COLO668 (cell line): Measurements from ENCODE around the gene EPC2.
"Not testable (repeated sequence)": the region's sequence is repeated elsewhere in the genome, so short reads cannot be mapped to it uniquely, and the experiment has no call there.

Experiments used
- DNase-seq: peaks from one replicate; lab custom pipeline; 2025; ENCODE audit not compliant: unreplicated experiment; lab: John Stamatoyannopoulos, UW

The EPC2 gene

DNA sequence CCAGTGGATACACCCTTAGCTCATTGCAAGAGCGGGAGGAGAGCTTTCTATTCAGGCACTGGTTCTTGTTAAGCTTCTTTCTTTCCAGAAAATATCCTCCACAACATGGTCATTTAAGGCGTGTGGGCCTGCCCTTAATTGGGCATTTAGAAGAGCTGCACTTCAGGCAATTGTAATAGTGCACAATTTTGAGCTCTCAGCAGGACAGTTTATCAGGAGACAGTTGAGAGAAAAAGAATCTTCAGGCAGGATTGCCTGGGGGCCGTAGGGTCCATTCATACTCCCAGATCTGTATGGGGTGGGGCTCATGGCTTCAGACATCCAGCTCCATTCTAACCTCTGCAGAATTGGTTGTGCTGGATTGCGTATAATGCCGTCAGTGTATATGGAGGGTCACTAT lies 6.0 kb upstream of the EPC2 start:
- no peak for DNase-seq

DNA sequence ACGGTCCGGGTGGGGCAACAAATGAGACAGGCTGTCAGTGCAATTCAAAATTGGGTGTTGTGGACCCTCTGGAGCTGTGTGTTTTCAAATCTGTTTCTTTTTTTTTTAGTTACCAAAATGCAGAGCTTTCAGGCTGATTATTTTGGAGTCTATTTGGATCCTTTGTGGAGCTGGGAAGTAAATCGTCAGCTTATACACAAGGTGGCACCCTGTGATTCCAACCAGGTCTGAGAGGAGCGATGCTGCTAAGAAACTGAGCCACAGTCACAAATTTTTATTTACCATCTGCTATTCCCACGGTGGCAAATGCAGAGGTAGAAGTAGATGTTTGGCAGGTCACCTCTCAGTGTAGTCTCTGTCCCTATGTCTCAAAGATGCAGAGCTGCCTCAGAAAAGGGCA lies 3.8 kb upstream of the EPC2 start:
- DNase-seq = no peak

DNA sequence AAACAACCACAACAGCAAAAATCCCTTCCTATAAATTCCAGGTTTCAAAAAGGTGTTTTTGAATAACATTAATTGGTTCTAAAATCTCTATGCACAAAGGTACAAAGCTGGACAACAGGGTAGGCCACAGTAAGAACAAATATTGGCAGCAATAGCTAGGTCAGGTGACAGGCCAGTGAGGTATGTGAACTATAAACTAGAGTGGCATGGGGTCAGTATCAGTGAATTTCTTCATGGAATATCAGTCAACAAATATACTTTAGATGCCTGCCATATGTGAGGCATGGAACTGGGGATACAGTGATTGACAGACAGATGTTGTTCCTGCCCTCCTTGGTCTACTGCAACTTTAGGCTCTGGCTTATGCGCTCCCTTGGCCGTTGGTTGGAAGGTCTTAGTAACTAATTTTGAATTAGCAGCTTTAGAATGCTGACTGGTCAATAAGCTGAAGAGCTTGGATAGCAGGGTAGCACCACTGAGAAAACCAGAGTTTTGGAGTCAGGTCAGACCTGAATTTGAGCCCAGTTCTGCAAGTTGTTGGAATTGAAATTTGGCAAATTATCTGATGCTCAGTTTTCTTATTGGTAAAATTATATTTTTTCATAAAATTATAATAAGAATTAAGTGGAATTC lies 2.3 kb upstream of the EPC2 start:
- DNase-seq = no peak

DNA sequence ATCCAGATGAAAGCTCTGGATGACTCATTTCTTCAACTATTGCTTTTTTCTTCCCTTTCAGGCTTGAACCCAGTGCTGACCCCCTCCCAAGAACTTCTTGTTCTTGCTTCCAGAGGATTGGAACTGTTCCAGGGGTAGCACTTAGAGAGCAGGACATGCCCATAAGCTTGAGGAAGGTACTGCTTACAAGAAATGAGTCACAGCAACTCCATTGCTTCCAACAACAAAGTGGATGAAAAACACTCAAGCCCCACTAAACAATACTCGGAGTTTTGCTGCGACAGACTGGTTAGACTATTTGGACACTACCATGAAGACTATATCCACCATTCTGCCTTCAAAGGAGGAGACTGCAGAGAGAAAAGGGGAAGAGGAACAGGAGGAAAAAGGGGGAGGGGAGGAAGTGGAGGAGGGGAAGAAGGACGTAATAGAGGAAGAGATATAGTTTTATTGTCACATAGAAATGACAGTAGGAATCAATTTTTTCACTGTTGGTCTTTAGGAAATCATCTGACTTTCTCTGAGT lies 1.6 kb upstream of the EPC2 start:
- no peak for DNase-seq

DNA sequence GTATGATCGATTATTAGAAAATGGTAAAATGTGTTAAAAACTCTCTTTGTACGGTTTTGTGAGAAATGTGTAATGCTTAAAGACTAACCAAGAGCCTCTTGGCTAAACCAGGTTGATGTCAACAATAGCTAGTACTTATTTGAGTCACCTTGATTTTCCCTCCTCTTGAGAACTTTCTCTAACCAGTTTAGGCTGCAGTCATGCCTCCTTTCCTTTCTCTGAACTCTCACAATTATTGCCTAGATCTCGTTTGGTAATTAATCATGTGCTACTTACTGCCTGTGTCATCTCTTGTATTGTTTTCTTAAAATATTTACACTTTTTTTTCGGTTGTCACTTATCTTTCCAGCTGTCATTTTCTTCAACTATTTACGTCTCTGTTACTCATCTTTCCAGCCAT lies 1.1 kb upstream of the EPC2 start:
- no peak for DNase-seq

DNA sequence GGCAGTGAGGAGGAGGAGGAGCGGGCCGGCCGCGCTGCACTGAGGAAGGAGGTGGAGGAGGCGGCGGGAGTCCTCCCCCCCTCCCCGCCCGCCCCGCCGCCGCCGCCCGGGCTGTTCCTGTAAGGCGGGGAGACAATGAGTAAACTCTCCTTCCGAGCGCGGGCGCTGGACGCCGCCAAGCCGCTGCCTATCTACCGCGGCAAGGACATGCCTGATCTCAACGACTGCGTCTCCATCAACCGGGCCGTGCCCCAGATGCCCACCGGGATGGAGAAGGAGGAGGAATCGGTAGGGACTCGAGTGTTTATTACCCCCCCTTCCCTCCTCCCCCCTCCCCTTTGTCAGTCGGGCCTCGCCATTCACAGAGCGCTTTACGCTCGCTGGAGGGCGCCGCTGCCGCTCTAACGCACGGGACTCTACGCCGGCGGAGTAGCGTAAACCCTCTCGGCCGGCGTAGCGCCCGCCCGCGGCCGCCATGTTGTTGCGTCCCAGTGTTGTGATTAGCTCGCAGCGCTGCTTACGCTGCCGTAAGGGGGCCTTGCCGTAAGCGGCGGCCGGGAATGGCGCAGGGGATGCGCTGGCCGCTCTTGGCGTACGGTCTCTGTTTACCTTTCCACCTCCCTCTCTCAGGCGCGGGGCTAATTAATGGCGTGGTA lies 460 bp downstream of the EPC2 start:
- peak; percentile 95 for DNase-seq

DNA sequence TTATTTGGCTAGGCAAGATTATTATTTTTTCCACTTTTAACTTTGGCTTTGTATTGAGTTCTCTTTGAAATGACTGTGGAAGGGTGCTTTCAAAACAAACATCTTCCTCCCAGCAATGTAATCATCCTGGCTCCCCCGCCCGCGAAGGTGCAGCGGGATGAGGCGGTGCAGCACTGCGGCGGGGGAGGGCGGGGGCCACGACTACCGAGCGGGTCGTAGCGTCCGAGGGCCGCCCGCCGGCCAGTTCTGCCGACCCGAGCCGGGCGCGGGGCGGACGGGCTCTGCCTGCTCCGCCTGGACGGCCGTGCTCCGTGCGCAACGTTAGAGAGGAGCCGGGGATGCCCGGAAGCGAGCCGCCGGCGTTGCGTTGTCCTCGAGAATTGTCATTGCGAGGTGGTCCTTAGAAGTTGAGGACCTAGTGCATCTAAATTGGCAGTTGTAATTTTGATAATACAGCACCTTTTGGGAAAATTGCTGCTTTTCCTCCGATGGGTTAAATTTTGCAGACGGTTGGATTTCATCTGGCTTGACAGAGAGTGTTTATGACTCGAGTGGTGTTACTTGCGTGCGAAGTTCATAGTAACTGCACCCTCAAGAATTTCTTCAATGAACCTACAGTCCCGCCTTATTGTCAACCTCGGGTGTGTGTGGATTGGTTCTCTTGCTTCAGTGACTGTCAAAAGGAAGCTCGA lies 1.1 kb downstream of the EPC2 start:
- DNase-seq = peak; percentile 59

DNA sequence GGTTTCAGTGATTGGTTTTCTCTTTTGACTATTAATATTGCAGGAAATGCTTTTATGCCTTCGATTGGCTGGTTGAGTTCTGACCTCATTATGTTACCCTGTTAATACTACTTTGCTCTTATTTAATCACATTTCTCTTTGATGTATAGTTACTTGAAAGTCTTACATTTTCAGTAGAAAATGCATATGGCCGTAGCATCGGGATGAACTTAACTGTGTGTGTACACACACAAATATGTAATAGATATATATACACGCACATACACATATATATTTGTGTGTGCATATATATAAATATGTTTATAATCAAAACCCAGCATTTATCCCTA lies 1.6 kb downstream of the EPC2 start:
- DNase-seq = no peak

DNA sequence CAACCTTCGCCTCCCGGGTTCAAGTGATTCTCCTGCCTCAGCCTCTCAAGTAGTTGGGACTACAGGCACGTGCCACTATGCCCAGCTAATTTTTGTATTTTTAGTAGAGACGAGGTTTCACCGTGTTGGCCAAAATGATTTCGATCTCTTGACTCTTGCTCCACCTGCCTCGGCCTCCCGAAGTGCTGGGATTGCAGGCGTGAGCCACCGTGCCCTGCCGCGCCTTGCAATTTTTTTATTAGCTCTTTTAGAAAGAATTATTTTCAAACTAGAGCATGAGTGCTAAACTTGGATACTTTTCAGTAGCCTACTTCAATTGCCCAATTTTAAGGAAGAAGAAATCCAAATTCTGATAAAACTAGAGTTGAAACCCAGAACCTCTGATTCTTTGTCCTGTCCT lies 3.2 kb downstream of the EPC2 start:
- not testable (repeated sequence) for DNase-seq

DNA sequence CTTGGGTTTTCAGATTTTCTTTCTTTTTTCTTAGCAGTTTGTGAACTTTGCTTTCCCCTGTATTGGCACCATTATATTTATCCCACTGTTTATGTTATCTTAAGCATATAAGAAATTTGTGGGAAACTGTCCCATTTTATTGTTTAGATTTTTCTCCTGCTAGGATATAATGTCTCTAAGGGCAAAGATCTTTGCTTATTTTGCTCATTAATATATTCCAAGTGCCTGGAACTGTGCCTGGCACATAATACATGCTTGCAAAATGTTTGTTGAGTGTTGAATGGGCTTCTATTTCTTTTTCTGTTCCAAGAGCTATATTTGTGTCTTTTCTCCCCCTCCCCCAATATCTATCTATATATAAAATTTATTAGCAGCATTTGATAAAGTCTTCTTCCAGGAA lies 5.4 kb downstream of the EPC2 start:
- no peak for DNase-seq

DNA sequence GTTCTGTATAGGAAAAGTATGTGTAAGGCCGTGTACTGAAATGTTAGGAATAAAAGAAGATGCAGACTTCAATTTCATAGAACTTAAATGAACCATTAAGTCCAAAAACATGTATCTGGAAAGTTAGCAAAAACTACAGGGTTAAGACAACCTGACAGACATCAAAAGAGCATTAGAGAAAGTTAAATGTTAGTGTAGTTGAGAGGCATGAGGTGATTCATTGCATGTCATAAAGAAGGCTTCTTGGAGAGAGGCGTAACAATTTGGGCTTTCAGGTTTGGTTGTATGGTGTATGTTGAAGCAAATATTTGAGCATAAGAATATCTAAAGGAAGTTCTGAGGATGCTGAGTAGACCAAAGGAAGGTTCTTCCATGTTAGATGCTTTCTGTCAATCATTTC lies 6.3 kb downstream of the EPC2 start:
- no peak for DNase-seq

DNA sequence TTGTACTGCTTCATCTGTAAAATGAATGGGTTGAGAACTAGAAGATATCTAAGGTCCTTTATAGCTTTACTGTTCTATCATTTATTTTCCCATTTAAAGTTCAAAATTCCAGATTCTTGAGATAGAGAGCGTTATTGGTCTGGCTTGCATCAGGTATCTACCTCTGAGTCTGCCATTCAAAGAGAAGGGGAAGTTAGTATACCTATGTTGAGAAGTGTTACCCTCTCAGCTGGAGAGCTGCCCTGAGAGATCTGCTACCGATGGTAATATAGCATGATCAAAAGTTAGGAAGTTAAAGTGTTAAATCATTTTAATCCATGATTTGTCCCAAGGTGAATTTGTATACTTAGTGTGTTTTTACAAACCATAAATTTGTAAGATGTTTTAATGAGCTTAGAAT lies 7.4 kb downstream of the EPC2 start:
- DNase-seq = no peak

DNA sequence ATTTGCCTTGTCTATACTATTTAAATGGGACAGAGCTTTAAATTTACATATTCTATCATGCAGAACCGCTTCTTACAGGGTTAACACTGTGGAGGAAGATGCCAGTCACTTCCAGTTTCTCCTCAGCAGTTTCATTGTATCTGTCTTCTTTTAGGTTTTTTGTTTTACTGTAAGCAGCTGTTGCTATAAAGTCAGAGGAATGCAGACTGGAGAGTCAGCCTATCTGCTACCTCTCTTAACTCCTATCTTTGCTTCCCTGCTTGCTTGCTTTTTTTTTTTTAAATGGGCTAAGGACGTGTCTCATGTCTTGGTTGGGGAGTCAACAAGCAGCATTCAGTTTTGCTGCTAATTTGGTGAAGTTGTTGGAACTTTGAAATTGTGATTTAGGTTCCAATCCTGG lies 8.9 kb downstream of the EPC2 start:
- DNase-seq = no peak

DNA sequence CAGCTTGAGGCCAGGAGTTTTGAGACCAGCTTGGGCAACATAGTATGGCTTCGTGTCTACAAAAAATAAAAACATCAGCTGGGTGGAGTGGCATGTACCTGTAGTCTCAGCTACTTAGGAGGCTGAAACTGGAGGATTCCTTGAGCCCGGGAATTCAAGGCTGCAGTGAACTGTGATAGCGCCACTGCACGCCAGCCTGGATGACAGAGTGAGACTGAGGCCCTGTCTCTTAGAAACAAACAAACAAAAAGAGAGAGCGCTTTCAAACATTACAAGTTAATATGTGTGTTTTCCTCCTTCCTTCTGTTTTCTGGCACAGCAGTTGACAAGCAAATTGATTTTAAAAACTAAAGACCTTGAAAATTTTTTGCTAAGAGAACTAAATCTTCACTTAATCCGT lies 9.9 kb downstream of the EPC2 start:
- DNase-seq = no peak

DNA sequence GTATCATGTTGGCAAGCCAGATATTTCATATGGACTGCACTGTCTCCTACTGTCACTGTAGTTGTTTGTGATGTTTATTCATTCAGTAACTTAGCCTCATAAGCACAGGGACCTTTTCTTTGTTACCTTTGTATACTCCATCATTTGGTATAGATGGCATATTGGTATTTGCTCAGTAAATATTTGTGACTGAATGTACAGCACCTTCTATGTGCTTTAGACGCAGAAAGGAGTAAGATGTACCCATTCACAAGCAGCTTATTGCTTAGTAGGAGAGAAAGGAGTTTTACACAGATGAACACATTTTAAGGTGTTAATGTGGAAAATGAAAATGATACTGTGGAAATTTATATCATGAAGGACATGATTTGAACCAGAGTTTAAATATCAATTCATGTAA lies 12.0 kb downstream of the EPC2 start:
- no peak for DNase-seq

DNA sequence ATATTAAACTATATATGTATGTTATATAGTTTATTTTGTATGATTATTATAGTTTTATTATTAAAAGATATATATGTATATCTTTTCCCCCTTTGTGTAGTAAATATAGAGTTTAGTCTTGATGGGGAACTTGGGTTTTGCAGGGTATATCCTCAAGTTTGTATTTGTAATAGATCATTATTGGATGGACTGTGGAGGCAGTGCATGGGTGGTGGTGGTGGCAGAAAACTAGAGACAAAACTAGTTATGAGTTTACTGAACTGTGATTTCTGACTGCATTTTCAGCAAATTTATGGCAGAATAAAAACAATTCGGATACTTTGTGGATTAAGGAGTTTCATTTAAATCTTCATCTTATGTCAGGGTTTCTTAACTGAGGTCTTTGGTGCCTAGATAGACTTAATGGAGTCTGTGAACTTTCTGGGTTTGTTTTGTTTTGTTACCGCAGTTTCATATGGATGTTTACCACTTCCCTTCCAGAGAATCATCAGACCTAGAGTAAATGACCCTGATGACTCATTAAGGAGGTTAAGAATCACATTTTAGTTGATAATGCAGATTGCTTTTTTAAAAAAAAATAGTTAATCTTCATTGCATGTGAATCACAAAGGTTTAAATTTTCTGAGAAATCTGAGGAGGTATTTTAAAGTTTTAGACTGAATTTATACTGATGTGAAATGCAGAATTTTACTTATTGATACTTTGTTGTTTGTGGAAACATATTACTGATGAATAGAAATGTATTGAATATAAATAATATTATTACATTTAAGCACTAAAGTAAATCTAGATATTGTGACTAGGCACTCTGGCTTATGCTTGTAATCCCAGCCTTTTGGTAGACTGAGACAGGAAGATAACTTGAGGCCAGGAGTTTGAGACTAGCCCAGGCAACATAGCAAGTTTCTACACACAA lies 14.5 kb downstream of the EPC2 start:
- DNase-seq = no peak

DNA sequence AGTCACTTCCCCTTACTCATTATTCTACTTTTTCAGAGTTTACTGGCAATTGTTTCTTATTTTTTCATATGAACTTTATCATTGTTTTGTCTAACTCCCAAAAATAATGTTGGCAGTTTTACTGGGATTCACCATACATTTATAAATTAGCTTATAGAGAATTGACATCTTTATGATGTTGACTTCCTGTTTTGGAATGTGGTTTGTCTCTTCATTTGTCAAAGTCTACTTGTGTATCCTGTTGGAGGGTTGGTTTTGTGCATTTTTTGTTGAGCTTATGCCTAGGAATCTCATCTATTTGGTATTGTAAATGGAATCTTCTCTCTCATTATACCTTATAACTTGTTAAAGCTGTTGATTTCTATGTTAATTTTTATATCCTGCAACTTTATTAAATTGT lies 16.4 kb downstream of the EPC2 start:
- no peak for DNase-seq

DNA sequence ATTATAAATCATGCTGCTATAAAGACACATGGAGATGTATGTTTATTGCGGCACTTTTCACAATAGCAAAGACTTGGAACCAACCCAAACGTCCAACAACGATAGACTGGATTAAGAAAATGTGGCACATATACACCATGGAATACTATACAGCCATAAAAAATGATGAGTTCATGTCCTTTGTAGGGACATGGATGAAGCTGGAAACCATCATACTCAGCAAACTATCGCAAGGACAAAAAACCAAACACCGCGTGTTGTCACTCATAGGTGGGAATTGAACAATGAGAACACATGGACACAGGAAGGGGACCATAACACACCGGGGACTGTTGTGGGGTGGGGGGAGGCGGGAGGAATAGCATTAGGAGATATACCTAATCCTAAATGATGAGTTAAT lies 17.8 kb downstream of the EPC2 start:
- not testable (repeated sequence) for DNase-seq

DNA sequence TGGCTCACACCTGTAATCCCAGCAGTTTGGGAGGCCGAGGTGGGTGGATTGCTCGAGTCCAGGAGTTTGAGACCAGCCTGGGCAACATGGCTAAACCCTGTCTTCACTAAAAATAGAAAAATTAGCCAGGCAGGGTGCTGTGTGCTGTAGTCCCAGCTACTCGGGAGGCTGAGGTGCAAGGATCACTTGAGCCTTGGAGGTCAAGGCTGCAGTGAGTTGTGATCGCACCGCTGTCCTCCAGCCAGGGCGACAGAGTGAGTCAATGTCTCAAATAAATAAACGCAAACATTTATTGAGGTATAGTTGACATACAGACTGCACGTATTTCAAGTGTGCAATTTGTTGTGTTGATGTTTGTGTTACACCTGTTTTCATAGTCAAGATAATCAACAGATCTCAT lies 19.7 kb downstream of the EPC2 start:
- DNase-seq = no peak

DNA sequence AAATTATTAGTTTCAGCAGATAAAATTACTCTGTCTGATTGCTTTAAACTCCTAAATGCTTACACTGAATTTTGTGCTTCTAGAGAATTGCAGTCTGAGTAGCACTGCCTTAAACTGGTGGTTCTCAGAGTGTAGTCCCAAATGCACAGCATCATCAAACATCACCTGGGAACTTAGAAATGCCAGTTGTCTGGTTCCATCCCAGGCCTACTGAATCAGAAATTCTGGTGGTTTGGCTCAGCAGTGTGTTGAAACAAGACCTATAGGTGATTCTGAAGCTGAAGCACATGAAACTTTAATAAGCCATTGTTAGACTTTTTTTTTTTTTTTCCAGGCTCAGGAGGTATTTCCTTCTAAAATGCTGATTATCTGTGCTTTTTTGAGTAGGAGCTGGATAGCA lies 22.0 kb downstream of the EPC2 start:
- DNase-seq = no peak

DNA sequence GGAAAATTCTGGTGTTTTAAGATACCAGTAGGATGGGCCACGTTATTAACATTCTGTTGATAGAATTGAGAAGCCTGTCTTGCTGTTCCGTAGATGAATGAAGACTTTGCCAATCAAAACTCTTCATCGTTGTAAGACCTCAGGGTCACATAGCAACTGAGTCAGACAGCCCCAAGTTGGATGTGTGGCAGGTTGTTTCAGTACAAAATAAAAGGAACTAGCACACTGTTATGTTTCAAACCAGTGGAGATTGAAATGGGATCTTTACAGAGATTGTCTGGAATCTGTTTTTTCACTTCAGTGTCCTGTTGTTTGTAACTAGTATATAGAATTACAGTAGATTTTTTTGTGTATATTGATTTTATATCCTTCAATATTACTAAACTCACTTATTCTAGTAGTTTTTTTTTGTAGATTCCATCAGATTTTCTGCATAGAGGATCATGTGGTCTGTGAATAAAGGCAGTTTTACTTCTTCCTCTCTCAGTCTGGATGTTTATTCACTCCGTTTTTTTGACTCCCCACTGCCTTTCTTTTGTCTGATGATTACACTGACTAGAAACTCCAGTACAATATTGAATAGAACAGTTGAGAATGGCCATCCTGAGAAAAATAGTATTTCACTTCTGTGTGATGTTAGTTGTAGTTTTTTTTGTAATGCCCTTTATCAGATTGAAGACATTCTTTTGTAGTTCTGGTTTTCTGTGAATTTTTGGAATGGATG lies 22.7 kb downstream of the EPC2 start:
- no peak for DNase-seq
